ENCODE results near the gene PITRM1.

PITRM1 gene

GRCh38 chr10:3159152-3159551 is 13.4 kb downstream of the PITRM1 start:
- H3K27ac ChIP-seq, result no peak overlapping the region
- CTCF ChIA-PET, result no interaction called here
- DNase-seq (ENCODE audit: low spot score), result no peak
- POLR2A ChIA-PET (ENCODE audit: low non-redundant PET), result no interaction called here
- TF ChIP-seq CTCF (conservative IDR thresholded peaks at IDR 0.05; ENCODE audit: low read depth), result no peak

- CTCF ChIA-PET, result interaction anchor here (0.6 kb wide), 1 partner anchor 34 kb away, joined by 4 read pairs; no protein-coding TSS in a partner anchor
- DNase-seq (ENCODE audit: low spot score), result no peak
- POLR2A ChIA-PET (ENCODE audit: low non-redundant PET), result no interaction called here
- no peak for TF ChIP-seq CTCF (conservative IDR thresholded peaks at IDR 0.05; ENCODE audit: low read depth)
- H3K27ac ChIP-seq, result no peak overlapping the region
Observed at GRCh38 chr10:3154666-3155065, 17.9 kb downstream of the PITRM1 start.

- peak overlapping the region; percentile 58 for H3K27ac ChIP-seq
- POLR2A ChIA-PET (ENCODE audit: low non-redundant PET), result no interaction called here
- no peak for DNase-seq (ENCODE audit: low spot score)
- no peak for TF ChIP-seq CTCF (conservative IDR thresholded peaks at IDR 0.05; ENCODE audit: low read depth)
- CTCF ChIA-PET, result interaction anchor here (0.6 kb wide), 2 partner anchors 41 to 63 kb away, joined by 3 to 9 read pairs; no protein-coding TSS in a partner anchor
Observed at GRCh38 chr10:3152566-3152935, 20.0 kb downstream of the PITRM1 start.

- DNase-seq (ENCODE audit: low spot score), result no peak
- no peak for TF ChIP-seq CTCF (conservative IDR thresholded peaks at IDR 0.05; ENCODE audit: low read depth)
- POLR2A ChIA-PET (ENCODE audit: low non-redundant PET), result no interaction called here
Observed at GRCh38 chr10:3151889-3152565, 20.6 kb downstream of the PITRM1 start.

GRCh38 chr10:3150961-3151360 is 21.6 kb downstream of the PITRM1 start:
- POLR2A ChIA-PET (ENCODE audit: low non-redundant PET), result no interaction called here
- CTCF ChIA-PET, result no interaction called here
- no peak for DNase-seq (ENCODE audit: low spot score)
- no peak overlapping the region for H3K27ac ChIP-seq
- no peak for TF ChIP-seq CTCF (conservative IDR thresholded peaks at IDR 0.05; ENCODE audit: low read depth)

More at GRCh38 chr10:3151889-3152565, 20.6 kb downstream of the PITRM1 start:
- CTCF ChIA-PET, result interaction anchor here (0.6 kb wide), 1 partner anchor 62 kb away, joined by 9 read pairs; no protein-coding TSS in a partner anchor
- peak overlapping the region; percentile 58 for H3K27ac ChIP-seq

GRCh38 chr10:3150366-3150765 is 22.2 kb downstream of the PITRM1 start:
- POLR2A ChIA-PET (ENCODE audit: low non-redundant PET), result no interaction called here
- no peak for TF ChIP-seq CTCF (conservative IDR thresholded peaks at IDR 0.05; ENCODE audit: low read depth)
- no peak for DNase-seq (ENCODE audit: low spot score)
- CTCF ChIA-PET, result no interaction called here
- no peak overlapping the region for H3K27ac ChIP-seq

All from RWPE1 (cell line).